ENCODE measurements around the gene SLC6A17. TPM values are rescaled to one million over a fixed set of nuclear protein-coding genes. Genes with fewer than 3 reads are reported as not detected.

SLC6A17 gene
- total RNA-seq, 1 experiment from 2014 or later = 0.17 TPM

DNA sequence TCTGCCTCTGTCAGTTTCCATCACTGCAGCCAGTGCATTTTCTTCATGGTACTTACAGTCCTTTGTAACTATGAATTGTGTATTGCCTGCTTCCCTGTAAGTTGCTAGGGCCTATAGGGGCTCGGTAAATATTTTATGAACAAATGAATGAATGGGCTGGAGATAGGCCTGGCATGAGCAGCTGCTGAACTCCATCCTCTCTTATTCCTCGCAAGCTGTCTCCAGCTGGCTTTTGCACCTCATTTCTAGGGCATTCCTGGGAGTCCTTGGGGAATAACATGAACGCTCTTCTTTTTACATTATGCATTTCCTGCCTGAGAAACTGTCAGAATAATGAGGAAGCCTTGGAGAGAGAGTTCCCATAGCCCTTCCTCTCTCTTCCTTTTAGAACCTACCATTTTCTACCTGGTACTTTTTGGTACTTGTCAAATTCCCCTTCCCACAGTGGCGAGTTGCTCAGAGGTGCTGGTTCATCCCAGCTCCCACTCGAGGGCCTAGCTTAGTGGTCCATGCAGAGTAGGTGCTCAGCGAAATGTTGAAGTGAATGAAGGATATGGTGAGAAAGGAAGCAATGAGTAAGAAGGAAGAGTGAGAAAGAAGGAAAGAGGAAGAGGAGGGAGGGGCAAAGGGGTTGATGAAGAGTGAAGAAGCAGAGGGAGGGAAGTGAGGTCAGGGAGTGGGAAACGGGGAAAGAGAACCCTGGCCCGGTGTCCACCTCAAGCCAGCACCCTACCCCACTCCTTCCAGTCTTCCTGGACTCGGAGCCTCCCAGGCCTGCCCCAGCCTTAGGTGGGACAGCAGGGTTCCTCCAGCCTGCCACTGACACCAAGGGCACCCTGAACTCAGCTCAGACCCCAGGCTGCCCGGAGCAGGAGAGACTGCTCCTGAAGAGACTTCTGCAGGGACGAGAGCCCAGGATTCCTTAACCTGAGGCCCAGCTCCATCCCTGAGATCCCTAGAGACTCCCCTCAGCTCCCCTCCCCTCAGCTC lies 89.4 kb downstream of the SLC6A17 start:
- no peak overlapping the region for H3K4me2 ChIP-seq (ENCODE audit: insufficient read depth, insufficient read length, low read length)
- H3K23ac ChIP-seq (ENCODE audit: insufficient read length, low read depth, low read length) = no peak overlapping the region
- H3K79me2 ChIP-seq (ENCODE audit: insufficient read depth, low read length) = no peaks in the 10 kb centered on the region
- H2BK12ac ChIP-seq (ENCODE audit: insufficient read length, low read depth, low read length) = no peak overlapping the region
- H4K20me1 ChIP-seq (ENCODE audit: control insufficient read depth, insufficient read depth, insufficient read length) = no peaks in the 10 kb centered on the region
- no peaks in the 10 kb centered on the region for H3K27me3 ChIP-seq (ENCODE audit: insufficient read depth, low read length)
- Mint-ChIP-seq H3K4me3 (no peak overlapping the region; a peak in 1 of 5 replicates), H3K4me1 (peaks cover 46 to 51% of the 10 kb centered on the region in 2 experiments), H3K27me3 (ENCODE audit: low read depth) (peaks cover 15% of the 10 kb centered on the region), H3K9me3 (no peaks in the 10 kb centered on the region), H3K27ac (peak overlapping the region in 1 of 3 experiments; percentile 59; a peak in 1 of 7 replicates), H3K36me3 (ENCODE audit: insufficient read depth in 1 of 3, low read depth in 3 of 3) (no peaks in the 10 kb centered on the region; a peak in 2 of 7 replicates)
- H2AK5ac ChIP-seq (ENCODE audit: insufficient read length, low read length) = no peak overlapping the region
- 100% methylated on average over 1 of the region's 11 CpGs for WGBS (ENCODE audit: extremely low coverage, insufficient read length, low lambda C conversion rate)
- no peak overlapping the region for H3K14ac ChIP-seq (ENCODE audit: insufficient read depth, low read length)
- TF ChIP-seq, protein P1, sequence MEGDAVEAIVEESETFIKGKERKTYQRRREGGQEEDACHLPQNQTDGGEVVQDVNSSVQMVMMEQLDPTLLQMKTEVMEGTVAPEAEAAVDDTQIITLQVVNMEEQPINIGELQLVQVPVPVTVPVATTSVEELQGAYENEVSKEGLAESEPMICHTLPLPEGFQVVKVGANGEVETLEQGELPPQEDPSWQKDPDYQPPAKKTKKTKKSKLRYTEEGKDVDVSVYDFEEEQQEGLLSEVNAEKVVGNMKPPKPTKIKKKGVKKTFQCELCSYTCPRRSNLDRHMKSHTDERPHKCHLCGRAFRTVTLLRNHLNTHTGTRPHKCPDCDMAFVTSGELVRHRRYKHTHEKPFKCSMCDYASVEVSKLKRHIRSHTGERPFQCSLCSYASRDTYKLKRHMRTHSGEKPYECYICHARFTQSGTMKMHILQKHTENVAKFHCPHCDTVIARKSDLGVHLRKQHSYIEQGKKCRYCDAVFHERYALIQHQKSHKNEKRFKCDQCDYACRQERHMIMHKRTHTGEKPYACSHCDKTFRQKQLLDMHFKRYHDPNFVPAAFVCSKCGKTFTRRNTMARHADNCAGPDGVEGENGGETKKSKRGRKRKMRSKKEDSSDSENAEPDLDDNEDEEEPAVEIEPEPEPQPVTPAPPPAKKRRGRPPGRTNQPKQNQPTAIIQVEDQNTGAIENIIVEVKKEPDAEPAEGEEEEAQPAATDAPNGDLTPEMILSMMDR (conservative IDR thresholded peaks at IDR 0.05) = no peak
- H2BK5ac ChIP-seq (ENCODE audit: insufficient read length, low read length) = no peak overlapping the region
- H3K4me1 ChIP-seq (ENCODE audit: insufficient read depth, low read length) = peaks cover 15% of the 10 kb centered on the region
- H3K23me2 ChIP-seq (ENCODE audit: insufficient read length, low read depth, low read length, poor library complexity, severe bottlenecking) = no peaks in the 10 kb centered on the region
- no peak overlapping the region for H2BK20ac ChIP-seq (ENCODE audit: low read depth, low read length, poor library complexity, severe bottlenecking)
- H2AFZ ChIP-seq (ENCODE audit: low read length) = no peak overlapping the region
- no peak overlapping the region for H3K27ac ChIP-seq (ENCODE audit: insufficient read length, low read depth, low read length)
- DNase-seq = no peak
- no peak overlapping the region for H2BK120ac ChIP-seq (ENCODE audit: low read depth, low read length, poor library complexity, severe bottlenecking)
- no peak overlapping the region for H3K56ac ChIP-seq (ENCODE audit: insufficient read length, low read depth, low read length)
- H3K18ac ChIP-seq (ENCODE audit: insufficient read length, low read depth, low read length) = no peak overlapping the region
- no peak overlapping the region for H2BK15ac ChIP-seq (ENCODE audit: low read depth, low read length)
- no peak overlapping the region for H3T11ph ChIP-seq (ENCODE audit: low read length)
- no peaks in the 10 kb centered on the region for H3K9me3 ChIP-seq (ENCODE audit: control insufficient read depth, low read depth, low read length)
- H4K8ac ChIP-seq (replicated peaks; ENCODE audit: insufficient read length, low read depth, low read length) = no peak overlapping the region
- no peak overlapping the region for H3K9ac ChIP-seq (ENCODE audit: extremely low read depth, insufficient read length, low read length)
- H4K5ac ChIP-seq (ENCODE audit: insufficient read length, low read depth, low read length) = no peak overlapping the region
- H3K4ac ChIP-seq (ENCODE audit: low read depth, low read length) = no peak overlapping the region
- H4K91ac ChIP-seq (ENCODE audit: insufficient read length, low read depth, low read length) = no peak overlapping the region
- no peaks in the 10 kb centered on the region for H3K79me1 ChIP-seq (ENCODE audit: insufficient read depth, low read depth, low read length, poor library complexity, severe bottlenecking)

All from H9 (cell line).